Choroid plexus epithelial cell (primary cell): ENCODE measurements around the gene TMC4.
"Not testable (repeated sequence)": the region's sequence is repeated elsewhere in the genome, so short reads cannot be mapped to it uniquely, and the experiment has no call there.

Experiments used
- DNase-seq: peaks from one replicate; pipeline ENCODE4 v3.0.0-alpha.2; 2010; ENCODE audit warnings: low read depth
- H3K4me3 ChIP-seq: 2 replicates; pipeline ENCODE4 v1.5.1; 2011; ENCODE audit warnings: low read depth, mild to moderate bottlenecking, control low read depth, low read length, moderate library complexity
- CTCF ChIP-seq: conservative IDR thresholded peaks from 2 replicates; pipeline ENCODE4 v1.5.1; 2011; ENCODE audit warnings: low read depth, mild to moderate bottlenecking, control low read depth, inconsistent platforms, low read length, moderate library complexity

The TMC4 gene

GRCh38 chr19:54199401-54199800 is 26.4 kb upstream of the TMC4 start:
- DNase-seq, result no peak
- H3K4me3 ChIP-seq, result no peak overlapping the region
- no peak for TF ChIP-seq CTCF

- no peak for DNase-seq
- no peak overlapping the region for H3K4me3 ChIP-seq
- no peak for TF ChIP-seq CTCF
Observed at GRCh38 chr19:54197121-54197520, 24.2 kb upstream of the TMC4 start.

GRCh38 chr19:54196536-54196935 is 23.6 kb upstream of the TMC4 start:
- no peak overlapping the region for H3K4me3 ChIP-seq
- TF ChIP-seq CTCF, result no peak
- no peak for DNase-seq

GRCh38 chr19:54194463-54194862 is 21.5 kb upstream of the TMC4 start:
- not testable (repeated sequence) for H3K4me3 ChIP-seq

GRCh38 chr19:54193011-54193410 is 20.1 kb upstream of the TMC4 start:
- no peak overlapping the region for H3K4me3 ChIP-seq
- DNase-seq, result no peak
- TF ChIP-seq CTCF, result no peak

More at GRCh38 chr19:54194463-54194862, 21.5 kb upstream of the TMC4 start:
- DNase-seq, result not testable (repeated sequence)

GRCh38 chr19:54191811-54192453 is 19.0 kb upstream of the TMC4 start:
- TF ChIP-seq CTCF, result no peak
- H3K4me3 ChIP-seq, result peak overlapping the region; percentile 85
- no peak for DNase-seq

- peak within 1 kb of the TSS; percentile 85 for H3K4me3 ChIP-seq
- no peak for TF ChIP-seq CTCF
- peak; percentile 84 for DNase-seq
Observed at GRCh38 chr19:54191011-54191810, 18.3 kb upstream of the TMC4 start, which contains the start of gene TSEN34. TSS of gene TSEN34 (plus strand) at chr19:54191308. CDS start at chr19:54191365, 57 bp downstream.
